DMS114 treated with DMSO at 0.1 percent for 48 hours (cell line): ENCODE data around the gene VPREB1.
"Not testable (repeated sequence)": the region's sequence is repeated elsewhere in the genome, so short reads cannot be mapped to it uniquely, and the experiment has no call there.

Experiments used
- DNase-seq: peaks from one replicate; lab custom pipeline; 2025; ENCODE audit not compliant: unreplicated experiment; lab: John Stamatoyannopoulos, UW

VPREB1 gene

GRCh38 chr22:22245256-22245909 is 797 bp downstream of the VPREB1 start:
- DNase-seq = no peak

GRCh38 chr22:22245935-22246525 is 1.4 kb downstream of the VPREB1 start:
- DNase-seq = no peak

- no peak for DNase-seq
These were observed 2.1 kb downstream of the VPREB1 start for GRCh38 chr22:22246706-22247105.

GRCh38 chr22:22248878-22249277 is 4.3 kb downstream of the VPREB1 start:
- no peak for DNase-seq

- DNase-seq = not testable (repeated sequence)
These were observed 6.1 kb downstream of the VPREB1 start for GRCh38 chr22:22250651-22251050.

GRCh38 chr22:22256133-22256532 is 11.5 kb downstream of the VPREB1 start:
- not testable (repeated sequence) for DNase-seq

- DNase-seq = not testable (repeated sequence)
These were observed 14.2 kb downstream of the VPREB1 start for GRCh38 chr22:22258597-22259415.

GRCh38 chr22:22260169-22260568 is 15.6 kb downstream of the VPREB1 start:
- not testable (repeated sequence) for DNase-seq

GRCh38 chr22:22260586-22260985 is 16.0 kb downstream of the VPREB1 start:
- not testable (repeated sequence) for DNase-seq

GRCh38 chr22:22262332-22263074 is 17.9 kb downstream of the VPREB1 start:
- DNase-seq = not testable (repeated sequence)

GRCh38 chr22:22263823-22264222 is 19.2 kb downstream of the VPREB1 start:
- DNase-seq = not testable (repeated sequence)

- DNase-seq = not testable (repeated sequence)
These were observed 25.6 kb downstream of the VPREB1 start for GRCh38 chr22:22270036-22270676.

GRCh38 chr22:22277423-22277822 is 32.8 kb downstream of the VPREB1 start:
- not testable (repeated sequence) for DNase-seq

GRCh38 chr22:22284962-22285756 is 40.6 kb downstream of the VPREB1 start:
- DNase-seq = not testable (repeated sequence)

- not testable (repeated sequence) for DNase-seq
These were observed 42.0 kb downstream of the VPREB1 start for GRCh38 chr22:22286390-22287105.

- DNase-seq = not testable (repeated sequence)
These were observed 42.6 kb downstream of the VPREB1 start for GRCh38 chr22:22287106-22287626.

GRCh38 chr22:22289666-22290065 is 45.1 kb downstream of the VPREB1 start:
- DNase-seq = not testable (repeated sequence)

- not testable (repeated sequence) for DNase-seq
These were observed 46.7 kb downstream of the VPREB1 start for GRCh38 chr22:22291129-22291806.
